RPMI8226 (cell line): Measurements from ENCODE around the gene DNAJB8.

Source experiments
- DNase-seq: peaks from one replicate; pipeline ENCODE4 v3.0.0-alpha.2; 2015

The DNAJB8 gene

DNA sequence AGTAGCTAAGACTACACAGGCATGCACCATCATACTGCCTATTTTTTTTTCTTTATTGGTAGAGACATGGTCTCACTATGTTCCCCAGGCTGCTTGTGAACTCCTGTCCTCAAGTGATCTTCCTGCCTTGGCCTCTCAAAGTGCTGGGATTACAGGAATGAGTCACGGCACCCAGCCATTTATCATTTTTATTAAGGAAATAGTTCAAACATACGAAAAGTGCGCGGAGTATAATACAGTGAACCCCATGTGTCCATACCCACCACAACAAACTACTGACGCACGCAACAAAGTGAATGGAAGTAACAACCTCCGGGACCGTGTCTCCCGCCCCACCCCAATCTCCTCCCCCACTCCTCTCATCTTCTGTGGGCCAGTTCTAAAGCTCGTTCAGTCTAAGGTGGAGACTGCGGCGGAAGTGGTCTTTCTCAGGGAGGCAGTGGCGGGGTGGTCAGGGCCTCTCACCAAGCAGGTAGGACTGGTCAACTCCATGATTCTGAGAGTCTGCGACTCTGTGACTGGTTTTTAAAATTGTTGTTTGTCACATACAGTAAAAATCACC lies 42.1 kb downstream of the DNAJB8 start:
- no peak for DNase-seq

DNA sequence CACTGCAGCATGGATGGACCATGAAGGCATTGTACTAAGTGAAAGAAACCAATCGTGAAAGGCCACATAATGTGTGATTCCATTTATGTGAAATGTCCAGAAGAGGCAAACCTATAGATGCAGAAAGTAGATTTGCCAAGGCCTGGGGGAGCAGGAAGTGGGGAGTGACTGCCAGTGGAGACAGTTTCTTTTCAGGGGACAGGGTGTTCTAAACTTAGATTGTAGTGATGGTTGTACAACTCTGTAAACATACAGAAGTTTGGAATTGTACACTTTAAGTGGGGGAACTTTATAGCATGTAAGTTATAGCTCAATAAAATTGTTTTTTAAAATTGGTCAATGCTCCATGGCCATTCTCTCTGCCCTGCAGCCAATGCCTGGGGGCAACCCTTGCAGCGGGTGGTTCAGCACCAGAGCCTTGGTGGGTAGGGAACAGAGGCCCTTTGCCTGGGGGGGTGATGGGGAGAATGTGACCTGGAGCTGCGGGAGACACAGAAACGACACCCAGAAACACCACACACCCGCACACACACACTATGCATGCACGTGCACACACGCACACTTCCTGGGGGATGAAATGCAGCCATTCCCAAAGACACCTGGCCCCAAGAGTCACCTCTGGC lies 43.1 kb downstream of the DNAJB8 start:
- no peak for DNase-seq

DNA sequence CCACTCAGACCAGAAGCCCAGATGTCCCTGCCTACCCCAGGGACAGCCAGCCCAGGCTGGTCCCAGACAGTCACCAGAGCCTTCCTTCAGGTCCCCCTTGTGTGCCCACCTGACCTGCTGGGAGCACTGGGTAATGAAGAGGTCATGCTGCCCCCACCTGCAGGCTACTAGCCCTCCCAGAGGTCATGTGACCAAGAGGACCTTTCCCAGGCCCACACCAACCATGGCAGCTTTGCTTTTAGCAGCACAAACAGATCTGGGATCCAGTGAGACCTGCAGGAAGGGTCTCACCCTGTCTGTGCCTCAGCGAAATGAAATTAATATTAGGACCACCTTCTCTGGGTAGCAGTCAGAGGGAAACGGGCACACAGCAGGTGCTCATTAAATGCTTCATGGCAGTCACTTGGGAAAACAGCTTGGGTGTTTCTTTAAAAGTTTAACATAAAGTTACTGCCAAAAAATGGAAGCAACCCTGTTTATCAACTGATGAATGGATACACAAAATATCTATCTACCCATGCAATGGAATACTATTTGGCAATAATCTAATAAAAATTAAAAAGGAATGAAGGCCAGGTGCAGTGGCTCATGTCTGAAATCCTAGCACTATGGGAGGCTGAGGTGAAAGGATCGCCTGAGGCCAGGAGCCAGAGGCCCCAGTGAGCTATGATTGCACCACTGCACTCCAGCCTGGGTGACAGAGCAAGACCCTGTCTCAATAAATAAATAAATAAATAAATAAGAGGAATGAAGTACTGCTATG lies 43.7 kb downstream of the DNAJB8 start:
- no peak for DNase-seq

DNA sequence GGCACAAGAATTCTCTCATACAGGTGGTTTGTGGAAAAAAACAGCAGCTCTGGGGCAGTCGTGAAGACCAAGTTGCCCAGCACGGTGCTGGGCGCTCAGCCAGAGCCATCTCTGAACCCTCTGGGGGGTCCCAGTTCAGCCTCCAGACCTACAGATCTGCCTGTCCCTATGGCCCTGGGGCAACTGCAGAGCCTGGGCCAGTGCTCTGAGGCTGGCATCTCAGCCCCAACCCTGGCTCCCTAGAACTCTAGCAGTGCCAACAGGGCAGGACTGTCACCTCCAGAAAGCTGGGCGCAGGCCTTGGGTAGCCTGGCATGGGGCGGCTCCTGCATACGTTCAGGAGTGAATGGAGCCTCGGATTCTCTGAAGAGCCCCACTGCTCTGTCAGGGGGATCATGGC lies 44.7 kb downstream of the DNAJB8 start:
- DNase-seq: no peak

DNA sequence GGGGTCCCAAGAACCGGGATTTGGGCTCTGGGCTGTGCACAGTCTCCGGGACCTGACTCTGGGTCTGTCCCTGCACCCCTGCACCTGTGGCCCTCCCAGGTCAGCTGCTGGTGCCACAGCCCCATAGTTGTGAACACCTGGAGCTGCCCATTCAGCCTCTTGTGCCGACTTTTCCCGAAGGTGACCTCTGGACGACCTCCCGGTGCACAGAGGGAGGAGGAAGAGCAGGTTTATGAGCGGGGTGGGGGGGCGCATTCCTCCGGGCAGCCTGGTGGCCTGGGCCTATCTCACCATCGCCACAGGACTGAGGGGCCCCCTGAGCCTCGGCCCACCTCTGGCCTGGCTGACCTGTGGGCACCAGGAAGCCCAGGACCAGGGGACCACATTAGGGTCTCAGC lies 45.3 kb downstream of the DNAJB8 start:
- no peak for DNase-seq

DNA sequence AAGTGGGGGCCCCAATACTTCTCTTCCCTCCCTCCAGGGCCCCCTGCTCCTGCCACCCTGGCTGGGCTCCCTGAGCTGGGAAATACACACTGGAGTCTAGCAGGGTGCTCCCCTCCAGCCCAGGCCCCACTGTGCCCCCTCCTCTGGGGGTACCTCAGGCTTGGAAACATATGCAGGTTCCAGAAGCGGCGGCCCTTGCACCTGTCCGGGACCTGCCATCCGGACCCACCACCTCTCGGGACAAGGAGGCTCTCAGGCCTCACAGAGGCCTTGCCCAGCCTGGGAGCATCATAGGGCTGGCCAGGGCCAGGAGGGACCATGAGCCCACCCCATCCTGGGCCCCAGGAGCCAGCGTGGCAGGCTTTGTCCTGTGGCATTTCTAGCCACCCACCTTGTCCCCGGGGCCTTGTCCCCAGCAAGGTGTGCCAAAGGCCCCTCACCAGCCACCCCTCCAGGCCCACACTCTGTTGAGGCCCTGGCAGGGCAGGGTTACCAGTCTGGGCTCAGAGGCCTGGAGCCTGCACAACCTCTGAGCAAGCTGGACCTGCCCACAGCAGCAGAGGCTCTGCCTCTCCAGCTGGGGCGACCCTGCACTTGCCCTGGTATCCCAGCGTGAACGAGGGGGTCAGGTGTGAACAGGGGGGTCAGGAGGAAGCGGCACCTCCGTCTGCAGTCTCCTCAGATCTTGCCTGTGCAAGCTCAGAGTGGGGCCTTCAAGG lies 45.8 kb downstream of the DNAJB8 start:
- DNase-seq: no peak

DNA sequence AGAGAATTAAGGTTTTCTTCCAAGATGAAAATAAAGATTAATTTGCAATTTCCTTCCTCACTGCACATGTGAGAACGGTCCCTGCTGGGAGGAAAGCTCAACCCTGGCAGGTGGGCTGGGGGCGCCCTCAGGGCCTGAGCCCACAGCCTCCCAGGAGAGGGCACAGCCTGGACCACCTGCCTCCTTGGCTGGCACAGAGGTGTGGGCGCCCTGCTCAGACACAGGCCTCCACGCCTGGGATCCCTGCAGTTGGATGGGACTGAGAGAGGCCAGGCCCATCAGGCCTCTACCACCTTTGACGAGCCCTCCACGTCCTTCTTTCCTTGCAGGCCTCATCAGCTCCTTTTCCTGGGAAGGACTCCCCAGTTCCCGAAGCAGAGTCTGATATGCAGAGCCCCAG lies 46.4 kb downstream of the DNAJB8 start:
- no peak for DNase-seq

DNA sequence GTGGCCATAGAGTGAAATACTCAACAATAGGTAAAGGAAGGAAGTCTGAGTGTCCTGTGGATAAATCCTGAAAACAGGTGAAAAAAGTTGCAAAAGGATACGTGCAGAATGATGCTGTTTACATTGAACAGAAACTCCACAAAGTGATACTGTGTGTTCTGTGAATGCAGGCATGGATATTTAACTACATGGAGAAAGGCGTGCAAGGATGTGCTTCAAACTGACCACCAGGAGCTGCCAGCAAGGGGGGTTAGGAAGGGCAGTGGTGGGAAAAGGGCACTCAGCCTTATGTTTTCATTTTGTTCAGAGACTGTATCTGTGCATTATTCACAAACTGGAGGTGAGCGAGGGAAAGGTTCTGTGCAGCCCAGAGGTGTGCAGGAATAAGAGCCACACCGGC lies 47.4 kb downstream of the DNAJB8 start:
- no peak for DNase-seq

DNA sequence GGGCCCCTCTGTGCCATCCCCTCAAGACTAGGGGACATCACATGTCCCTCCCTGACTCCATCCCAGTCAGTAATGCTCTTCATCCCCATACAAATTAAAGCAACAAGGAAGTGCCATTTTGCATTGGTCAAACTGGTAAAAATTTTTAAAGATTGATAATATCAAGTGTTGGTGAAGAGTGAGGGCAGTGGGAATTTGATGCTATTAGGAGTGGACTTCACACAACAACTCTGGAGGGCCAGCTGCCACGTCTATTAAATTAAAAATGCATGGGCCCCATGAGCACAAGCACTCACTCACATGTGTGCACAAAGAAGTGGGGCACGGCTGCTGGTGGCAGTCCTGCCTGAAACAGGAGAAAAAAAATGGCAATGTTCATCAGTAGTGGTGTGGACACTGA lies 47.8 kb downstream of the DNAJB8 start:
- DNase-seq: no peak

DNA sequence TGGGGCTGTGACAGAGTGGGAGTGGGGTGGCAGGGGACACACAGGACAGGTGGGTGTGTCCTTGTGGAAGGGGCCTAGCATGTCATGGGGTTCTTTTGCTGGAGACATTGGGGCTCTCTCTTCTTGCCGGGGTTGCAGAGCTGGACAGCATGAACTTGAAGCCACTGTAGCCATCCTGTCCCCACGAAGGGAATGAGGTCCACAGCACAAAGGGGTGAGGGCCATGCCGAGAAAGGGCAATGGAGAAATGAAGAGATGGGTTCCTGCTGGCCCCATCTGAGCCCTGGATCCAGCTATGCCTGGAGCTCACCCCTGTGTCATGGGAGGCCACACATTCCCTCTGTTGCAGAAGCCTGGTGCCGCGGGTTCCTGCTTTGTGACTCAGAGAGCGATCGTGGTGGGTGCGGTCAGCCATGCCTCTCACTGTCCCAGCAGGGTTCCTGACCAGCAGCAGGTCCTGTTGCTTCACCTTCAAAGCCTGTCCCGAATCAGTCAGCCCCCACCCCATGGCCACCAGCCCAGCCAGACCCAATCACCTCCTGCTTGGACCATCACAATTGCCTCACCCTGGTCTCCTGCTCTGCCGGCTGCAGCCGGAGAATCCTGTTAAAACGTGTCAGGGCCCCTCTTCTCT lies 50.0 kb downstream of the DNAJB8 start:
- no peak for DNase-seq

DNA sequence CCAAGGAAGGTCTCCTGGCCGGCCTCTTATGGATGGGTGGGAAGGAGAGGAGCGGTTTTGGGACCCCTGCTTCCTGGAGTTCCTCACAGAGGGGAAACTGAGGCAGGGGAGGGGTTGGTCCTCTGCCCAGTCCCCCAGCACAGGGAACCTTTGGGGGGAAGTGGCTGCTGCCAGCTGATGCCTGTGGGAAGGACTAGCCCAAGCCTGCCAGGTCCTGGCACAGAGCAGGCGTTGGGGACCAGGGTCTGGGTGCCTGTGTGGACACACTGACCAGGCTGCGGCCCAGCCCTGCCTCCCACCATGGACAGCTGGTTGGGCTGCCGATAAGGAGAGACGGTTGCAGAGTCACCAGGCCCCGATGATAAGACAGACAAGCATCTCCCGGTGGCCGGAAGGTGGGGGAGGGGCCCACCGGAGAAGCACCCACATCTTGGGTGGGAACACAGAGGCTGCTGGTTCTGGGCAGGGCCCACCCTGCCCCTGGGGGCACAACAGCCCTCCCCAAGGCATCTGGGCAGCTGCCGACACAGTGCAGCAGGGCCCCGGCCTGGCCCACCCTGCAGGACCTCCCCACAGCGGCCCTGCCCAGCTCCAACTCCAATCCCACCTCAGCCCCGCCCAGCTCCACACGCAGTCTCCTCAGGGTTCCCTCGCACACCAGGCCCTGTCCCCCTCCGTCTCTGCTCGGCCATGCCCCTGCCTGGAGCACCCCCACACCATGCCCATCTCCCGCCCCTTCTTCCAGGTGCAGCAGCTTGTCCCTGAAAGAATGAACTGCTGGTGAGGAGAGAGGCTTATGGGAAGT lies 50.7 kb downstream of the DNAJB8 start:
- no peak for DNase-seq

DNA sequence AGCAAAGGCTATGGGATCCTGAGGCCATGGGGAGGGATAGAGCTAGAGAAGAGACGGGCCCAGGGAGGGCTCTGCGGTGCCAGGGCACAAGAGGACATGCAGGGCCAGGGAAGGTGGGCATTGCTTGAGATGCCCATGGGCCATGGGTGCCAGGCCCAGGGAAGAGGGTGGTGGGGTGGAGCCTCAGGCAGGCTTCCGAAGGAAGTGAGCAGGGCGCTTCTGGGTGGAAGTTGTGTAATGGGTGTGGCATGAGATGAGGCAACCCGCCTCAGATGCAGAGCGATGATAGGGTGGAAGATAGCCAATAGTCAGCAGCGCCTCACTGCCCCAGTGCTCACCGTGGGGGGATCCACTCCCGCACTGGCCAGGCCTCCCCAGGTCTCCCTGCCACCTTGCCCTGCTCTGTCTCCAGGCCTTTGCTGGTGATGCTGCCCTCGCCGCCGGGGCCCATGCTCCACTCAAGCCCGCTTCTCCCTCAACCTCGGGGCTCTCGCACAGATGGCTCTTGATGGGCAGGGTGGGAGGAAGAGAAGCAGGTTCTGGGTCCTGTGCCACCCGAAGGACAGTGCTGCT lies 51.4 kb downstream of the DNAJB8 start:
- DNase-seq: no peak

DNA sequence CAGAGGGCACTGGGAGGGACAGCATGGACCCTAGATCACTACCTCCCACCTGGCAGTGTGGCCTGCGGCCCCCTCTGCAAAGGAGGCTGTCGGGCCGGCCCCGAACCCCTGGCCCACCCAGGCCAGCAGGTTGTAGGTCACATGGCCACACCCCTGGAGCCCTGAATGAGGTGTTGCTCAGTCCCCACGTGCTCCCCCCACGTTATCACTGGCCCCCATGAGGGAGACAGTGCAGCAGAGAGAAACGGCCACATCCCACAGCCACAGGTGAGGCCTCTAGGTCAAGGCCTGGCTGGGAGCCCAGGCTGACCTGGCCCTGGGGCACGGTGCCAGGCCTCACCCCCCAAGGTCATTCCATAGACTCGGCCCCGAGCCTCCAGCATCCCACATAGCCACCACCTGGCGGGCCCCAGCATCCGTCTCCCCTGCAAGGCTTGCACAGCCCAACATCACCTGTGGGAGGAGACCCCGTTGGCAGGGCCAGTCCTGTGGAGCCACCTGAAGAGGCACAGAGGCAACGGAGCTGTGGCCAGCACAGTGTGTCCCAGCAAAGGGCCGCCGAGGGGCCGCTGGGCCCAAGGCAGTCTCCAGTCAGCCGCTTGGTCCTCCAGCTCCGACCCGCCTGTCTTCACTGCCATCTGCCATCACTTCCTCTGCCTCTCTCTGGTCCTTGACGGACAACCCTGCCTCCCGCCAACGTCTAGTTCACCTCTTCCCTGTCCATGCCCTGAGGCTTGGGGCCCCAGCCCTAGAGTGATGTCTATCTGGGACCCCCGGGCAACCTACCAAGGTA lies 53.1 kb downstream of the DNAJB8 start:
- DNase-seq: no peak

DNA sequence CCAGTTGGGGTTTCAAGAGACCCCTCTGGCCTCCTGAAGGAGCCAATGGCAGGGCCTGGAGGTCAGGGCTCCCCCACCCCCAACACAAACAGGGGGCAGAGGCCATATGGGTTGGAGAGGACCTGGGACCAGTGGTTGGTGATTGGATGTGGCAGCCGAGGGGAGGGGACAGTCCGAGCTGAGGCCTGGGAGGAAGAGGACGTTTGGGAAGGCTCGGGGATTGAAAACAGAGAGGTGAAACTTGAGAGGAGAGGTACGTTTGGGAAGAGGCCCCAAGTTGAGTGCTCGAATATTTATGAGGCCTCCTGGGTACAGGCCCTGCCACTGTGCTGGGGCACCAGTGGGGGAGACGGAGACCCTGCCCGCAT lies 53.7 kb downstream of the DNAJB8 start:
- DNase-seq: no peak
